HG03280 (cell line): ENCODE results near the gene NNAT.
A peak's percentile ranks its signal among the peaks of the same experiment; 100 is the strongest.

ENCODE experiments used
- ATAC-seq: cut with Tn5 transposase; IDR thresholded peaks from one replicate; pipeline ENCODE4 v1.9.1; 2021; ENCODE audit warnings: mild to moderate bottlenecking, moderate library complexity; ENCODE audit not compliant: unreplicated experiment

The NNAT gene

DNA sequence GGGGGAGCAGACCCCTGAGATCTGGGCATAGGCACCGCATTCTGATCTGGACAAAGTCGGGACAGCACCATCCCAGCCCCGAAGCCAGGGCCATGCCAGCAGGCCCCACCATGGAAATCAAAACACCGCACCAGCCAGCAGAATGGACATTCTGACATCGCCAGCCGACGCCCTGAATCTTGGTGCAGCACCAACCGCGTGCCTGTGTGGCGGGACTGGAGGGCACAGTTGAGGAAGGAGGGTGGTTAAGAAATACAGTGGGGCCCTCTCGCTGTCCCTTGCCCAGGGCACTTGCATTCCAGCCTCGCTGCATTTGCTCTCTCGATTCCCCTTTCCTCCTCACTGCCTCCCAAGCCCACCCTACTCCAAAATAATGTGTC, 2.0 kb downstream of the NNAT start:
- ATAC-seq, result no peak

DNA sequence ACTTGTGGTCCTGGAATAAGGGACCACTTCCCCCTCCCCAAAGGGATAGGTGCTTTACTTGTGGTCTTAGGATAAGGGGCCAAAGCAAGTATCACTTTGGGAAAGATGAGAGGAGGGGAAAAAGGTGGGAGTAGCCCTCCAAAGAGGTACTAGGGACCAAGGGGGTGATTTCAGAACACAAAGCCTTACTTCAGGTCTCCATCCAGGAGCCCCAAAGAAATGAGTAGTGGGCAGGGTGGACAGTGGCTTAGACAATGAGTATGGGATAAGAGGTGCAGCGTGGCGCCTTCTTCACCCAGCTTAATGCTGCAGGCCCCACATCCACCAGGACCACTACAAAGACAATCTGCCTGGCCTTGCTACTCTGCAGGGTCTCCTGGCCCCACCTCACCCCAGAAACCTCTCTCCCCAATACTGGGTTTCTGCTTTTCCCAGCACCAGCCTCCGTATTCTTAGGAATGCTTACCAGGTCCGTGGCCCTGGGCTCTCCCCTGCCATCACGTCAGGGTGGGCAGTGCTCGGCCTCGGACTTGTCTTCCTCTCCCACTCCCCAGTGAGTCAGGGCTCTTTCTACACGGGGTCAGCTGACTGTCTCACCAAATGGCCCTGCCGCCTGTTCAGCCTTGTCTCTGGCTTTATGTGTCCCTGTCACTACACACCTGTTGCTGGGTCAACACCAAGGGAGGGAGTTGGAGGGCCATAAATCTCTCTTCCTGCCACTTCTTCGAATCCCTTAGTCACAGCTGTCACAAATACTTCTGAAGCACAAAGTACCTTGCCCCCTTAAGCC, 3.1 kb downstream of the NNAT start:
- ATAC-seq, result no peak

- ATAC-seq, result no peak
Measured at GRCh38 chr20:37524859-37525708, 4.0 kb downstream of the NNAT start.

DNA sequence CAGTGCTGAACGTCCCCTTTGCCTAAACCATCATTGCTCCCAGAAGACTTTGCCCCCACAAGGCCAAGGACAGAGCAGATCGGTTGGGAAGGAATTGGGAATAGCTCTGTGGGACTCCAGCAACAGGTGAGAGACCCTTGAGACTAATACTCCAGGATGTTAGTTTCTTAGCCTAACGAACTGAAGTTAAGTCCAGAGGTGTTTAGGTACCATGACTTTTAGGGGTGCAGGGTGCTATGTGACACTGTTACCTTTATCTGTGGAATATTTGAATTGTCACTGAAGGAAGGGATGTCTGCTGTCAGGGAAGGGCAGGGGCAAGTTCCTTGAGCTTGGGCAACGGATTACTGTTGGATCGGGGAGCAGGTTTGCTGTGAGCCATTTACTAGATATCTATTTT, 4.8 kb downstream of the NNAT start:
- ATAC-seq, result no peak

DNA sequence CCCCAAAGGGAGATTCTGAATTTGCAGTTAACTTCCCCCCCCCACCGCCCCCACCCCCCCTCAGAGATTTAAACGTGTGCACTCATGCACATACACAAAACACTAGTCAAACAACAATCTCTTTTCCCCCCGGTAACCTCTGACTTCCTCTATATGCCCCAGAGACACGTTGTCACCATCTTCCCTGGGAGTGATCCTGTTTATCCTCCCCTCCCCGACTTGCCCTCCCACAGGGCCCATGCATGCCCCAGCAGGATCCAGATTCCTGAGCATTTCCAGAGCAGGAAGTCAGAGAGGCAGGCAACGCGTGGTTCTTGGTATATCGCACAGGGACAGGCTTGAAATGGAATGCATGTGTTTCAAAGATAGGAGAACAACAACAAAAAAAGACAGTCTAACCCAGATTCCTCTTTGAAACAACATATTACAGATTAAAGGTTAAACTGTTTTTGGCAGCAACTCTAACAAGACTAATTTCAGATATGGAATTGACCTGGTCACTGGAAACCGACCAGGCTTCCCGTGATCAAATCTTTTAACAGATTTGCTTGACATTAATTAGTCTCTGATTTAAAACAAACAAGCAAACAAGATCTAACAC, 5.3 kb downstream of the NNAT start:
- no peak for ATAC-seq

- no peak for ATAC-seq
Measured at GRCh38 chr20:37526839-37527637, 6.0 kb downstream of the NNAT start.

GRCh38 chr20:37527638-37528445, 6.8 kb downstream of the NNAT start, which contains the start of gene BLCAP:
Gene BLCAP, minus strand, starts transcription at chr20:37527876. Its CDS starts 8,702 bp downstream, at chr20:37519174.
- peak; percentile 68 for ATAC-seq

DNA sequence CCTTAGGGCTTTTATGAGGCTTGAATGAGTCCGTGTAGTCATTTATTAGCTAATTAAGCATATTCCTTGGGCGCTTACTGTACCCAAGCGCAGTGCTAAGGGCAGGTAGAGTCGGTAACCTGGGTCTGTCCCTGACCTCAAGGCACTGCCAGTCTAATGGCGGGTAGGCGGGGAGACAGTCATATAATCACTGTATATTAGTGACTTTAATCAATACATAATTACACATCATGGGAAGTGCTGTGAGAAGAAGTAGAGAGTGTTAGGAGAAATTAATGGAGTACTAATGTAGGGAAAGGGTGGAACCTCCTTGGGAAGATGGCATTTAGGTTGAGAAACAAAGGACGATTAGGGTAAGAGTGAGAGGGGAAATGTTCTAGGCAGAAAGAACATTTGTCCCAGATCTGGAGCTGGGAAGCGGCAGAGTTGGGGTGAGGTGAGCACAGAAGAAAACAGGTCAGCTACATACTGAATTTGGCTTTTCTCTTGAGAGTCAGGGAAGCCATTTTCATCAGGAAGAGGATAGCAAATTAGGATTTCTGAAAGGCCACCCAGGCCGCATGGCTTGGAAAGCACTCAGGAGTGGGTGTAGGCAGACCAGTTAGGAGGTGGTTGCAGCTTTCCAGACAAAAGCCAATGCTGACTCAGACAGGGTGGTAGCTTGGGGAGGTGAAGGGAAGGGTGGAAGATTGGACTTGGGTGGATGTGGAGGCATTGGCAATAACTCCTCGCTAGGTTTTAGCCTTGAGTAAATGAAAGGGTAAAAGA, 7.6 kb downstream of the NNAT start:
- no peak for ATAC-seq

DNA sequence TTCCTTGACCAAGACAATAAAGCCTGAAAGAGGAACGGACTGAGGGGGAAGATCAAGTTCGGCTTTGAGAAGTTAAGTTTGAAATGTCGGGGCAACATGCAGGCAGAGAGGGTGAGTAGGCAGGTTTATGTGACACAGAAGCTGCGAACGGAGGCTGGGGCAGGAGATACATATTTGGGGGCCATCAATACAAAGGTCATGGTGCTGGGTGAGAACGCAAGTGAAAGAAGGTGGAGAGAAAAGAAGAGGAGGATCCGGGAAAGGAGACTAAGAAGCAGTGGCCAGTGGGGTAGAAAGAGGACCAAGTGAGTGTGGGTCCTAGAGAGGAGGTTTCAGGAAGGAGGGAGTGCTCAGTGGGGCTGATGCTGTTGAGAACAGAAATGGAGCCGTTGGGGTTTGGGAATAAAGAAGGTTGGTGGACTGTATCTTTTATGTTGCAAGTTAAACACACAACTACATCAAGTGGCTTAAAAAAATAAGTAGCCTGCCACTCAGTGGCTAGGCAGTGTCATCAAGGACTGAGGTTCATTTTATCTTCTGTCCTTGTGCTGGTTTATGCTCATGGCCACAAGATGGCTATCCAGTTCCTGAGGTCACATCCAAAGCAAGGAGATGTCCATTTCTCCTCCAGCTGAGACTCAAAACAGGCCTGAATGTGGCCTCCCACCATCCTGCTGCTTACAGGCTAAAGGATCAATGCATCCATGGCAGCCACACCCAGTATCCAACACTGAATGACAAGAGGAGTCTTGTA, 8.3 kb downstream of the NNAT start:
- no peak for ATAC-seq

- ATAC-seq, result no peak
Measured at GRCh38 chr20:37529968-37530600, 9.0 kb downstream of the NNAT start.

- no peak for ATAC-seq
Measured at GRCh38 chr20:37530696-37531095, 9.6 kb downstream of the NNAT start.

GRCh38 chr20:37531856-37532255, 10.8 kb downstream of the NNAT start:
- no peak for ATAC-seq

DNA sequence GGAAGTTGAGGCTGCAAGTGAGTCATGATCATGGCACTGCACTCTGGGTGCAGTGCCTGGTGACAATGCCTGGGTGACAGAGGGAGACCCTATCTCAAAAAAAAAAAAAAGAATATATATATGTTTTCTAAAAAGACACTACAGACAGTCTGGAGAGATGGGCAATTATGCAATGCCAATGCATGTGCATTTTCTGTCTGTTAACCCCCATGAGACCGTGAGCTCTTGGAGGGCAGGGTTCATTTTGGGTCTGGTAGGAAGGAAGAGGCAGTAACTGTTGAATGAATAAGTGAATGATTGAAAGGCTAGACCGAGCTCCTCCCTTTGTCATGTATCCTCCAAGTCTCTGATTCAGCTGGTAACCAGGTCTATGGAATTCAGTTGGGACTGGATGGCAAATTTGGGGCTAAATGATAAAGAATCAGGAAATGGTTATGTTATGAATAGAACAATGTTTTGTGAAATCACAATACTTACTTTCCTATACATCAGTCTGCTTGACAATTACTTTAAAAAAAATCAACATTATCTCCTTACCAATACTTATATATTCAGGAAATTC, 12.2 kb downstream of the NNAT start:
- ATAC-seq, result no peak

DNA sequence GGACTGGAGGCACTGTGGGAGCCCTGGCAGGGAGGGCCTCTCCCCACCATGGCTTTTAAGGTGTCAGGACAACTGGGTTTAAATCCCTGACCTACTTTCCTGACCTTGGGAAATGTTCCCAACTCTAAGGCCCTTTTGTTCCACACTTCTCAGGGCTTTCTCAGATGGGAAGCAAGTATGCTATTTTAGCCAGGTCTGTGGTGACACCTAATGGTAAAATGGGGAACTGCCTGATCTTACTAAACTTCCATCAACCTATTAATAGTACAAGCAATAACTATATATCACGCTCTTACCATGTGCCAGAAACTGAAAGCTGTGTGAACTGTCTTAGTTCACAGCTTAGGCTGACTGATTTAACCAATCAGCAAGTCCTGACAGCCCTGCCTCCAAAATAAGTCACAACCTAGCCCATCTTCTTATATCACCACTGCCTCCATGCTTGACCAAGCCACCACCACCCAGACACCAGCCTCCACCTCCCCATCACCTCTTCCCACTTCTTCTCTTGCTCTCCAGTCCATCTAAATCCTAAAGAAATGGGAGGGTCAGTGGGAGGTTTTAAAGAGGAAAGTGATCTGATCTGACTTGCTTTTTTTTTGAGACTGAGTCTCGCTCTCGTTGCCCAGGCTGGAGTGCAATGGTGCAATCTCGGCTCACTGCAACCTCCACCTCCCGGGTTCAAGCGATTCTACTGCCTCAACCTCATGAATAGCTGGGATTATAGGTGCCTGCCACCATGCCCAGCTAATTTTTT, 13.5 kb downstream of the NNAT start:
- ATAC-seq, result no peak

DNA sequence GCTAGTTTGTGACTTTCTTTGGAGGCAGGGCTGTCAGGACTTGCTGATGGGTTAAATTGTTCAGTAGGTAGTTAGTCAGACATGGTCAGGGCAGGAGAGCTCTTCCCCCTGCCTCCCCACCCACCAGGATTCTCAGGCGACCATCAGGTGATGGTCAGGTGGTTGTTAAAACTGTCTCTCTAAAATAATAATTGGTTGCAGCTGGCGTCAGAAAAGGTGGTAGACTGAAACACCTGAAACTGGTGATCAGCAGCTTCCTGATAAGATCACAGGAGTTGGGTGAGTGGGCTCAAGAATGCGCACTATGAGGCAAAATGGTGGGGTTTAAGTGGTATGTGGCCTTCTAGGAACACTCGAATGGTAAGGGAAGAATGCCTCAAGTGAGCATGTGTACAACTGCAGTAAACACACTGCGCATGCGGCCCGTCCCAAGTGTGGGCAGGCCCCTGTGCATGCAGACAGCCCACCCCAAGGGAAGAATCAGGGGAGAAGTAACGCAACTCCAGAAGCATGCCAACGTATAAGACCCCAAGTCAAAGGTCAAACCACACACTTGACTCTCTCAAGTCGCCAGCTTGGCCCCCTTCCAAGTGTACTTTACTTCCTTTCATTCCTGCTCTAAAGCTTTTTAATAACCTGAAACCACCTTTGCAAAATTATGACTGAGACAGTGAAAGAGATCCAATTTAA, 14.5 kb downstream of the NNAT start:
- ATAC-seq, result no peak

- ATAC-seq, result no peak
Measured at GRCh38 chr20:37537505-37537904, 16.5 kb downstream of the NNAT start.
